ENCODE measurements around the gene MATN3. TPM values are rescaled to one million over a fixed set of nuclear protein-coding genes. Genes with fewer than 3 reads are reported as not detected.

Gene MATN3
- total and polyA plus RNA-seq, 2 of the 13 experiments (the other 11 are each of a cell fraction or from before 2014, with no cell fraction given) = 36.1 to 208 TPM

DNA sequence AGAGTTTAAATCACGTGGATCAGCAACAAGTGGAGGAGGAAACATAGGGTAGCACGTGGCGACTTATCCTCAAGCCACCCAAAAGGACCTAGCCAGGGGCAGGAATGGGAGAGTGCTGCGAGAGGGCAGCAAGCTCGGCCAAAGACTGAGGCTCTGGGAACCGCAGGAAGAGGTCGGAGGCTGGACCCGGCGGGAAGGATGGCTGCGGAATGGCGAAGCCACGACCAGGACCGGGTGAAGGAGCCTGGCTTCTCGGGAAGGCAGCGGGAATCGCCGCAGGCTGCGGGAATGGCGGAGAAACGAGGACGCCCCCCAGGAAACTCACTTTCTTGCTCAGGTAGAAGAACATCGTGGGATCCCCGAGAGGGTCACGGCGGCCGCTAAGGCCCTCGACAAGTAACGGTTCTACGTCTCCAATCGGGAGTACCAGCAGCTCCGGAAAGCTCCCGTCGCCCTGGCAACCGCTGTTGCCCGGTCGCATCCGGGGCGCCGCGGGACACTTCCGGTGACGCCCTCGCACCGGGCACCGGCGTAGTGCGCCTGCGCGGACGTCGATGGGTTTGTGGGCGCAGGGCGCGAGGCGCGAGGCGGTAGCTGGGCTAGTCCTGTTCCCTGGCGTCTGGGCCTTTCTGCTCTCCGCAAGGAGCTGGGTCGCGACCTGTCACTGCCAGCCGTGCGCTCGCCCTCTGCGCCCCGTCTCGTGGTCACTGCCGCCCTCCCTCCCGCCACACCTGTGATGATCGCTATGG lies 22.6 kb downstream of the MATN3 start, which contains the start of gene WDR35 (continued):
- TF ChIP-seq PRDM15 (CRISPR knock-in tag; IDR thresholded peaks at IDR 0.05) (peak; percentile 87), ZKSCAN8 (CRISPR knock-in tag; IDR thresholded peaks at IDR 0.05; ENCODE audit: borderline replicate concordance) (0 out of 2 replicates have a peak, but pooled peaks have one; percentile 39), ZNF281 (CRISPR knock-in tag; IDR thresholded peaks at IDR 0.05; ENCODE audit: borderline replicate concordance) (peak; percentile 18; the same call in 1 of the 2 replicates), PPARG (CRISPR knock-in tag; conservative IDR thresholded peaks at IDR 0.05) (0 out of 2 replicates have a peak, but pooled peaks have one; percentile 29), GABPB1 (CRISPR knock-in tag; IDR thresholded peaks at IDR 0.05) (peak; percentile 99), HOXA3 (CRISPR knock-in tag; IDR thresholded peaks at IDR 0.05) (peak; percentile 82; the same call in 1 of the 2 replicates), ZFP36L2 (CRISPR knock-in tag; IDR thresholded peaks at IDR 0.05) (peak; percentile 15), IRF9 (CRISPR knock-in tag; IDR thresholded peaks at IDR 0.05; ENCODE audit: borderline replicate concordance) (peak; percentile 93), ZNF629 (CRISPR knock-in tag; conservative IDR thresholded peaks at IDR 0.05) (peak; percentile 49; the same call in 1 of the 2 replicates), ZNF782 (CRISPR knock-in tag; IDR thresholded peaks at IDR 0.05; ENCODE audit: borderline replicate concordance) (peak; percentile 65; the same call in 1 of the 2 replicates), ATF2 (CRISPR knock-in tag; IDR thresholded peaks at IDR 0.05) (no peak; the same call in 1 of the 2 replicates)
- TF ChIP-seq, protein P1, sequence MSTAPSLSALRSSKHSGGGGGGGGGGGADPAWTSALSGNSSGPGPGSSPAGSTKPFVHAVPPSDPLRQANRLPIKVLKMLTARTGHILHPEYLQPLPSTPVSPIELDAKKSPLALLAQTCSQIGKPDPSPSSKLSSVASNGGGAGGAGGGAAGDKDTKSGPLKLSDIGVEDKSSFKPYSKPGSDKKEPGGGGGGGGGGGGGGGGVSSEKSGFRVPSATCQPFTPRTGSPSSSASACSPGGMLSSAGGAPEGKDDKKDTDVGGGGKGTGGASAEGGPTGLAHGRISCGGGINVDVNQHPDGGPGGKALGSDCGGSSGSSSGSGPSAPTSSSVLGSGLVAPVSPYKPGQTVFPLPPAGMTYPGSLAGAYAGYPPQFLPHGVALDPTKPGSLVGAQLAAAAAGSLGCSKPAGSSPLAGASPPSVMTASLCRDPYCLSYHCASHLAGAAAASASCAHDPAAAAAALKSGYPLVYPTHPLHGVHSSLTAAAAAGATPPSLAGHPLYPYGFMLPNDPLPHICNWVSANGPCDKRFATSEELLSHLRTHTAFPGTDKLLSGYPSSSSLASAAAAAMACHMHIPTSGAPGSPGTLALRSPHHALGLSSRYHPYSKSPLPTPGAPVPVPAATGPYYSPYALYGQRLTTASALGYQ (CRISPR knock-in tag; IDR thresholded peaks at IDR 0.05) = peak; percentile 79; the same call in 1 of the 2 replicates
- TF ChIP-seq, protein P2, sequence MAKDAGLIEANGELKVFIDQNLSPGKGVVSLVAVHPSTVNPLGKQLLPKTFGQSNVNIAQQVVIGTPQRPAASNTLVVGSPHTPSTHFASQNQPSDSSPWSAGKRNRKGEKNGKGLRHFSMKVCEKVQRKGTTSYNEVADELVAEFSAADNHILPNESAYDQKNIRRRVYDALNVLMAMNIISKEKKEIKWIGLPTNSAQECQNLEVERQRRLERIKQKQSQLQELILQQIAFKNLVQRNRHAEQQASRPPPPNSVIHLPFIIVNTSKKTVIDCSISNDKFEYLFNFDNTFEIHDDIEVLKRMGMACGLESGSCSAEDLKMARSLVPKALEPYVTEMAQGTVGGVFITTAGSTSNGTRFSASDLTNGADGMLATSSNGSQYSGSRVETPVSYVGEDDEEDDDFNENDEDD (CRISPR knock-in tag; IDR thresholded peaks at IDR 0.05; ENCODE audit: borderline replicate concordance) = peak; percentile 96
- TF ChIP-seq, protein P3, sequence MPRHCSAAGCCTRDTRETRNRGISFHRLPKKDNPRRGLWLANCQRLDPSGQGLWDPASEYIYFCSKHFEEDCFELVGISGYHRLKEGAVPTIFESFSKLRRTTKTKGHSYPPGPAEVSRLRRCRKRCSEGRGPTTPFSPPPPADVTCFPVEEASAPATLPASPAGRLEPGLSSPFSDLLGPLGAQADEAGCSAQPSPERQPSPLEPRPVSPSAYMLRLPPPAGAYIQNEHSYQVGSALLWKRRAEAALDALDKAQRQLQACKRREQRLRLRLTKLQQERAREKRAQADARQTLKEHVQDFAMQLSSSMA (CRISPR knock-in tag; IDR thresholded peaks at IDR 0.05) = peak; percentile 98

All from HepG2 (cell line).